ENCODE results near the gene GOLT1A. TPM values are rescaled to one million over a fixed set of nuclear protein-coding genes. Genes with fewer than 3 reads are reported as not detected.

The GOLT1A gene
- total RNA-seq, 1 donor: not detected

DNA sequence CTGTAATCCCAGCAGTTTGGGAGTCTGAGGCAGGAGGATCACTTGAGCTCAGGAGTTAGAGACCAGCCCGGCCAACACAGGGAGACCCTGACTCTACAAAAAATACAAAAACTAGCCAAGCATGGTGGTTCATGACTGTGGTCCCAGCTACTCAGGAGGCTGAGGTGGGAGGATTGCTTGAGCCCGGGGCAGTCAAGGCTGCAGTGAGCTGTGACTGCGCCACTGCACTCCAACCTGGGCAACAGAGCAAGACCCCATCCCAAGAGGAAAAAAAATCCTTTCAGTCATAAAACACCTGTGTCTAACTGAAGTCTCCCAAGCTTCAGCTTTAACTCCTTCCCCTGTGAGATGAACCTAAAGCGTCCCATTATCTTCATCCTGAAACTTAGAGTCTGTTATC, 33.1 kb upstream of the GOLT1A start:
- no peak overlapping the region for H3K27ac ChIP-seq (ENCODE audit: low read depth, low read length)
- no peak overlapping the region for H3K4me3 ChIP-seq (ENCODE audit: insufficient read depth, low read length)
- H3K9me3 ChIP-seq (ENCODE audit: low read depth, low read length): no peaks in the 10 kb centered on the region
- no peaks in the 10 kb centered on the region for H3K36me3 ChIP-seq (ENCODE audit: insufficient read depth, low read length)
- no peaks in the 10 kb centered on the region for H3K79me2 ChIP-seq (ENCODE audit: insufficient read depth, low read length)
- H2AFZ ChIP-seq (ENCODE audit: low read length): no peak overlapping the region
- TF ChIP-seq, protein P1, sequence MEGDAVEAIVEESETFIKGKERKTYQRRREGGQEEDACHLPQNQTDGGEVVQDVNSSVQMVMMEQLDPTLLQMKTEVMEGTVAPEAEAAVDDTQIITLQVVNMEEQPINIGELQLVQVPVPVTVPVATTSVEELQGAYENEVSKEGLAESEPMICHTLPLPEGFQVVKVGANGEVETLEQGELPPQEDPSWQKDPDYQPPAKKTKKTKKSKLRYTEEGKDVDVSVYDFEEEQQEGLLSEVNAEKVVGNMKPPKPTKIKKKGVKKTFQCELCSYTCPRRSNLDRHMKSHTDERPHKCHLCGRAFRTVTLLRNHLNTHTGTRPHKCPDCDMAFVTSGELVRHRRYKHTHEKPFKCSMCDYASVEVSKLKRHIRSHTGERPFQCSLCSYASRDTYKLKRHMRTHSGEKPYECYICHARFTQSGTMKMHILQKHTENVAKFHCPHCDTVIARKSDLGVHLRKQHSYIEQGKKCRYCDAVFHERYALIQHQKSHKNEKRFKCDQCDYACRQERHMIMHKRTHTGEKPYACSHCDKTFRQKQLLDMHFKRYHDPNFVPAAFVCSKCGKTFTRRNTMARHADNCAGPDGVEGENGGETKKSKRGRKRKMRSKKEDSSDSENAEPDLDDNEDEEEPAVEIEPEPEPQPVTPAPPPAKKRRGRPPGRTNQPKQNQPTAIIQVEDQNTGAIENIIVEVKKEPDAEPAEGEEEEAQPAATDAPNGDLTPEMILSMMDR (IDR thresholded peaks at IDR 0.05; ENCODE audit: extremely low read depth, low read depth, low read length): no peak
- DNase-seq (ENCODE audit: insufficient read length, low spot score, missing footprints): no peak
- H3K4me1 ChIP-seq (ENCODE audit: insufficient read depth, low read length): no peaks in the 10 kb centered on the region
- no peak overlapping the region for H3K4me2 ChIP-seq (ENCODE audit: insufficient read depth, low read length)
- H4K20me1 ChIP-seq (ENCODE audit: insufficient read depth, low read length): no peaks in the 10 kb centered on the region
- peaks cover 30% of the 10 kb centered on the region for H3K27me3 ChIP-seq (ENCODE audit: insufficient read depth, low read length)

DNA sequence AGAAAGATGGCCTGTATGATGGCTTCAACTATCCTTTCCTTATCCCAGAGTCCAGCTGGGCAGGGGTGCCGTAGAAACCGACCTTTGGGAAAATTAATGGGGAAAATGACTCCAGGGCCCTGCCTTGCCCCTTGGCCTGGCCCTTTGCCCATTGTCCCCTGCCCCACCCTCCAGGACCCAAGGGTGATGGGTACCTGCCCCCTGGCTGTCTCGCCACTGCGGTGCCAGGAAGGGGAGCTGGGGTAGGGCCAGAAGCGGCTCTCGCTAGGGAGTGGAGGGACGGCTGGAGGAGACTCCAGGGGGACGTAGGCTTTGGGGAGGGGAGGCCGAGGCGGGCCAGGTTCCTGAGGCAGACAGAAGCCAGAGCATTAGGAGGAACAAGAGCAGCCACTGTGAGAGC, 29.1 kb upstream of the GOLT1A start:
- H3K36me3 ChIP-seq (ENCODE audit: insufficient read depth, low read length): no peaks in the 10 kb centered on the region
- no peak overlapping the region for H3K4me3 ChIP-seq (ENCODE audit: insufficient read depth, low read length)
- peaks cover 22% of the 10 kb centered on the region for H3K27me3 ChIP-seq (ENCODE audit: insufficient read depth, low read length)
- H4K20me1 ChIP-seq (ENCODE audit: insufficient read depth, low read length): no peaks in the 10 kb centered on the region
- TF ChIP-seq, protein P1 (IDR thresholded peaks at IDR 0.05; ENCODE audit: extremely low read depth, low read depth, low read length): no peak
- H2AFZ ChIP-seq (ENCODE audit: low read length): no peak overlapping the region
- no peak overlapping the region for H3K4me2 ChIP-seq (ENCODE audit: insufficient read depth, low read length)
- H3K27ac ChIP-seq (ENCODE audit: low read depth, low read length): no peak overlapping the region
- DNase-seq (ENCODE audit: insufficient read length, low spot score, missing footprints): no peak
- H3K9me3 ChIP-seq (ENCODE audit: low read depth, low read length): no peaks in the 10 kb centered on the region
- H3K4me1 ChIP-seq (ENCODE audit: insufficient read depth, low read length): no peaks in the 10 kb centered on the region
- no peaks in the 10 kb centered on the region for H3K79me2 ChIP-seq (ENCODE audit: insufficient read depth, low read length)

GRCh38 chr1:204241914-204242313, 28.1 kb upstream of the GOLT1A start:
- H4K20me1 ChIP-seq (ENCODE audit: insufficient read depth, low read length): no peaks in the 10 kb centered on the region
- TF ChIP-seq, protein P1 (IDR thresholded peaks at IDR 0.05; ENCODE audit: extremely low read depth, low read depth, low read length): no peak
- no peaks in the 10 kb centered on the region for H3K4me1 ChIP-seq (ENCODE audit: insufficient read depth, low read length)
- no peaks in the 10 kb centered on the region for H3K9me3 ChIP-seq (ENCODE audit: low read depth, low read length)
- H3K36me3 ChIP-seq (ENCODE audit: insufficient read depth, low read length): no peaks in the 10 kb centered on the region
- no peaks in the 10 kb centered on the region for H3K79me2 ChIP-seq (ENCODE audit: insufficient read depth, low read length)
- no peak overlapping the region for H3K27ac ChIP-seq (ENCODE audit: low read depth, low read length)
- H3K4me3 ChIP-seq (ENCODE audit: insufficient read depth, low read length): no peak overlapping the region
- peaks cover 18% of the 10 kb centered on the region for H3K27me3 ChIP-seq (ENCODE audit: insufficient read depth, low read length)
- no peak overlapping the region for H2AFZ ChIP-seq (ENCODE audit: low read length)
- DNase-seq (ENCODE audit: insufficient read length, low spot score, missing footprints): no peak
- no peak overlapping the region for H3K4me2 ChIP-seq (ENCODE audit: insufficient read depth, low read length)

GRCh38 chr1:204241050-204241449, 27.3 kb upstream of the GOLT1A start:
- H3K27ac ChIP-seq (ENCODE audit: low read depth, low read length): no peak overlapping the region

More at GRCh38 chr1:204241050-204241449, 27.3 kb upstream of the GOLT1A start:
- no peak overlapping the region for H3K4me2 ChIP-seq (ENCODE audit: insufficient read depth, low read length)
- H3K79me2 ChIP-seq (ENCODE audit: insufficient read depth, low read length): no peaks in the 10 kb centered on the region
- H3K4me1 ChIP-seq (ENCODE audit: insufficient read depth, low read length): no peaks in the 10 kb centered on the region
- TF ChIP-seq, protein P1 (IDR thresholded peaks at IDR 0.05; ENCODE audit: extremely low read depth, low read depth, low read length): no peak
- H3K9me3 ChIP-seq (ENCODE audit: low read depth, low read length): no peaks in the 10 kb centered on the region
- DNase-seq (ENCODE audit: insufficient read length, low spot score, missing footprints): peak; percentile 60
- H3K36me3 ChIP-seq (ENCODE audit: insufficient read depth, low read length): no peaks in the 10 kb centered on the region
- no peak overlapping the region for H3K4me3 ChIP-seq (ENCODE audit: insufficient read depth, low read length)
- no peak overlapping the region for H2AFZ ChIP-seq (ENCODE audit: low read length)
- H3K27me3 ChIP-seq (ENCODE audit: insufficient read depth, low read length): peaks cover 12% of the 10 kb centered on the region
- H4K20me1 ChIP-seq (ENCODE audit: insufficient read depth, low read length): no peaks in the 10 kb centered on the region

Data from osteoblast (primary cell).